Measurements from ENCODE around the gene GRB14.
A peak's percentile ranks its signal among the peaks of the same experiment; 100 is the strongest.

The GRB14 gene

DNA sequence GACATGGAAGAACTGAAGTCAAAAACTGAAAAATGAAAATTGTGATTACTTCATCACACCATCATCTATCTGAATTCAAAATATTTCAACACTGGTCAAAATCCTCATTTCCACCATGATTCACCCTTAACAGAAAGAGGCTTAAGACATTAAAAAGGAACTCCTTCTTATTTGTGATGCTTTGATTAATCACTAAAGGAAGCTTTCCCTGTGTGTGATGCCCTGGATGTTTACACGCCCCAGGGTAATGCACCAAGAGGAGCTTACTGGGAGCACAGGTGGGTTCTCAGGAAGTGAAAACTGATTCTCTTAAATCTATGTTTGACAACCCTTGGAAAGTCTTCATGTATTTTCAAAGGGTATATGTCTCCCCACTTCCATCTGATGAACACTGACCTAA lies 11.5 kb downstream of the GRB14 start:
- Mint-ChIP-seq H3K4me1 (peaks cover 4% of the 10 kb centered on the region), H3K27ac (no peak overlapping the region), H3K36me3 (ENCODE audit: low read depth) (no peaks in the 10 kb centered on the region), H3K9me3 (no peaks in the 10 kb centered on the region), H3K27me3 (ENCODE audit: low read depth) (no peaks in the 10 kb centered on the region), H3K4me3 (no peak overlapping the region)
- TF ChIP-seq, protein P1, sequence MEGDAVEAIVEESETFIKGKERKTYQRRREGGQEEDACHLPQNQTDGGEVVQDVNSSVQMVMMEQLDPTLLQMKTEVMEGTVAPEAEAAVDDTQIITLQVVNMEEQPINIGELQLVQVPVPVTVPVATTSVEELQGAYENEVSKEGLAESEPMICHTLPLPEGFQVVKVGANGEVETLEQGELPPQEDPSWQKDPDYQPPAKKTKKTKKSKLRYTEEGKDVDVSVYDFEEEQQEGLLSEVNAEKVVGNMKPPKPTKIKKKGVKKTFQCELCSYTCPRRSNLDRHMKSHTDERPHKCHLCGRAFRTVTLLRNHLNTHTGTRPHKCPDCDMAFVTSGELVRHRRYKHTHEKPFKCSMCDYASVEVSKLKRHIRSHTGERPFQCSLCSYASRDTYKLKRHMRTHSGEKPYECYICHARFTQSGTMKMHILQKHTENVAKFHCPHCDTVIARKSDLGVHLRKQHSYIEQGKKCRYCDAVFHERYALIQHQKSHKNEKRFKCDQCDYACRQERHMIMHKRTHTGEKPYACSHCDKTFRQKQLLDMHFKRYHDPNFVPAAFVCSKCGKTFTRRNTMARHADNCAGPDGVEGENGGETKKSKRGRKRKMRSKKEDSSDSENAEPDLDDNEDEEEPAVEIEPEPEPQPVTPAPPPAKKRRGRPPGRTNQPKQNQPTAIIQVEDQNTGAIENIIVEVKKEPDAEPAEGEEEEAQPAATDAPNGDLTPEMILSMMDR (IDR thresholded peaks at IDR 0.05; ENCODE audit: unreplicated experiment in 3 of 3): no peak

DNA sequence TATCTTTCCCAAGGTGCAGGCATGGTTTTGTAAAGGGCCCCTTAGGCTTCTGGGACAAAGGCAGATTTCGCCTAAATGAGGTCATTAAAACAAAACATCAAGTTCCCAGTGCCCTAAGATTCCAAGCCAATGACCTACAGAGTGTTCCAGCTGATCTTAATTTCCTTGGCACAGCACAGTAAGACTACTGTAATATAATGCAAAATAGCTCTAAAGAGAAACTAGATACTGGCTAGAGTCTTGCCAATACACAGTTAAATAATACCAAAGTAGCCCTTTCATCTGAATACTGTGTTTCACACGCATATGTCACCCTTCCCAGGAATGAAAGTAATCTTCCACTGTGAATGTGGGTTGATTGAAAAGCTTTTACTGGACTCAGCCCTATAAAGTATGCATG lies 14.7 kb downstream of the GRB14 start:
- H3K27me3 Mint-ChIP-seq (ENCODE audit: low read depth): no peaks in the 10 kb centered on the region
- TF ChIP-seq, protein P1 (IDR thresholded peaks at IDR 0.05; ENCODE audit: unreplicated experiment in 3 of 3): no peak
- no peak overlapping the region for H3K4me3 Mint-ChIP-seq
- peak overlapping the region in 1 of 3 experiments; percentile 5 for H3K27ac Mint-ChIP-seq
- no peaks in the 10 kb centered on the region for H3K9me3 Mint-ChIP-seq
- peaks cover 4% of the 10 kb centered on the region for H3K4me1 Mint-ChIP-seq
- no peaks in the 10 kb centered on the region for H3K36me3 Mint-ChIP-seq (ENCODE audit: low read depth)

DNA sequence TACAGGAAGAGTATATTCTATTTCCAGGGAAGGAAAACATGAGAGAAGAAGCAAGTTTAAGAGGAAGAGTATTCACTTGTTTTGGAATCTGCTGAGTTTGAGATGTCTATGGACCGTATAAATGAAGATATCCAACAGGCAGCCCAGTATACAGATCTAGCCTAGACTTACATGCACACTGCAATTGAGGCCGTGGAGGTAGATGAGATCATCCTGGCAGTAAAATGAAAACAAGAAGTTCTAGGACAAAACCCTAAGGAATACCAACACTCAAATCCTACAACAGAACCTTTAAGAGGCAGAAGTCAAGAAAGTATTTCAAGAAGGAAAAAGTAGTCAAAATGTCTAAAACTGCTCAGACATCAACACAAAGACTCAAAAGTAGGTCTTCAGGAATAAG lies 16.0 kb downstream of the GRB14 start:
- peaks cover 4% of the 10 kb centered on the region for H3K4me1 Mint-ChIP-seq
- TF ChIP-seq, protein P1 (IDR thresholded peaks at IDR 0.05; ENCODE audit: unreplicated experiment in 3 of 3): no peak
- no peaks in the 10 kb centered on the region for H3K27me3 Mint-ChIP-seq (ENCODE audit: low read depth)
- H3K27ac Mint-ChIP-seq: no peak overlapping the region
- no peak overlapping the region for H3K4me3 Mint-ChIP-seq
- H3K9me3 Mint-ChIP-seq: no peaks in the 10 kb centered on the region
- H3K36me3 Mint-ChIP-seq (ENCODE audit: low read depth): no peaks in the 10 kb centered on the region

DNA sequence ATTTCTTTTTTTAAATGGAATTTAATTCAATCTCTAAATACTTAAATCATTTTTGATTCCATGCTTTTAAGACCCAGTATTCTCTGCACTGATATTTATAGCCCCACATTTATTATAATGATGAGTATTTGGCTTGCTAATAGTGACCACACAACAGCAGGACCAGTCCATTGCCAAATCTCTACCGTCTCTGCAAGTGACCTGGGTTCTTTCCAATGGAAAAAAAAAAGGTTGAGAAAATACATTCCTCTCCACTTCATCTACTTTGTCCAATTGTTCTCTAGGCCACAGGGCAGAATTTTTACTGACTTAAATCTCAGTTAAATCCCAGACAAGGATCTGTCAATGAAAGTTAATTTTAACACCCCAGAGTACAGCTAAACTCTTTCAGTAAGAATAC lies 20.5 kb downstream of the GRB14 start:
- TF ChIP-seq, protein P1 (IDR thresholded peaks at IDR 0.05; ENCODE audit: unreplicated experiment in 3 of 3): no peak
- Mint-ChIP-seq H3K9me3 (no peaks in the 10 kb centered on the region), H3K4me3 (no peak overlapping the region), H3K4me1 (no peaks in the 10 kb centered on the region), H3K27me3 (ENCODE audit: low read depth) (no peaks in the 10 kb centered on the region), H3K27ac (no peak overlapping the region), H3K36me3 (ENCODE audit: low read depth) (no peaks in the 10 kb centered on the region)

DNA sequence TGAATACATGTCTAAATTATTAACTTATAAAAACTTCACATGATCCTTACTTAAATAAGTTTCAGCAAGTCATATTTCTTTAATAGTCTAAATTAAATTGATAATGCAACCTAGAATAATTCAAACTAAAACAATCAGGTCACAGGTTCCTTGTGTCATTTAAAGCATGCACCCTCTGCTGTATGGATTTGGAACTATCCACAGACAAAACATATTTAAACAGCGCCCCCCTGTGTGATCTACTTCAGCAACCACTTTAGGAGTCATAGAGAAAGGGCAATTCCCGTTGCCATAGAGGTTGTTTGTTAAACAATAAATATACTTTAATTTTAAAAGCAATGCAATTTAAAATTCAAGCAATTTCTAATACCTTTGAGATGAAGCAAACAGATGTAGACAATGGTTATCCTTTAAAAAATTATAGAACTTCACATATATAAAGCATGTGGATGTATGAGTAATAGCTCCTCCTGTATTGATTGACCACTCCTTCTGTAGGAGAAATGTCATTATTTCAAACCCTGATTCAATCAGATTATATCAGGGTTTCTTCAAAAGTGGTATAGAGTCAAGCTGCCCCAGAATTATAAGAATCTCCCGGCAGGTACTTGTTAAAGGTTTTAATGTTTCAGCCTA lies 21.2 kb downstream of the GRB14 start:
- no peaks in the 10 kb centered on the region for H3K36me3 Mint-ChIP-seq (ENCODE audit: low read depth)

DNA sequence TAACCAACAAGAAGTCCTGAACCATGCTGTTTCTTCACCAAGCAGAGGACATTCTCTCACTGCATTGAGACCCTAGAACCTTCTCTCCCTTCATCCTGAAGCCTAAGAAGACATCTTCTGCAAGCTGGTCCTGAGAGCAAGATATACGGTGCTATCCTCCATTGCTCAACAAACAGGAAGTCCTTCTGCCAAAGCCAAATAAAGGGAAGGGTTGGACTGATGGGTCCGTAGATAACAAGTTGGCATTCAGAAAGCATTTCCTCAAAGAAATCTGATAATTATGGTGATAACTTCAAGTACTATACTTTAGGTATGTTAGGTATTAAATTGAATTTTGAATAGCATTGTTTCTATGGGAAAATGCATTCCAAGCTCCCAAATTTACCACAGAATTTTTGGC lies 23.3 kb downstream of the GRB14 start:
- no peaks in the 10 kb centered on the region for H3K27me3 Mint-ChIP-seq (ENCODE audit: low read depth)
- H3K27ac Mint-ChIP-seq: no peak overlapping the region
- TF ChIP-seq, protein P1 (IDR thresholded peaks at IDR 0.05; ENCODE audit: unreplicated experiment in 3 of 3): no peak
- H3K36me3 Mint-ChIP-seq (ENCODE audit: low read depth): no peaks in the 10 kb centered on the region
- H3K9me3 Mint-ChIP-seq: no peaks in the 10 kb centered on the region
- H3K4me3 Mint-ChIP-seq: no peak overlapping the region
- no peaks in the 10 kb centered on the region for H3K4me1 Mint-ChIP-seq

More for the DNA sequence above, 21.2 kb downstream of the GRB14 start:
- Mint-ChIP-seq H3K4me3 (no peak overlapping the region), H3K27me3 (ENCODE audit: low read depth) (no peaks in the 10 kb centered on the region), H3K4me1 (no peaks in the 10 kb centered on the region), H3K27ac (no peak overlapping the region), H3K9me3 (no peaks in the 10 kb centered on the region)
- TF ChIP-seq, protein P1 (IDR thresholded peaks at IDR 0.05; ENCODE audit: unreplicated experiment in 3 of 3): peak; percentile 43 to 78 (median 56)
